Loucy (cell line): ENCODE results near the gene FHAD1.

Source experiments
- H2AFZ ChIP-seq: fragments of 200-600 bp; sonication (generic); 2 replicates; pipeline ENCODE4 v1.6.0; 2016; ENCODE audit warnings: antibody characterized with exemption, mild to moderate bottlenecking, low read length, moderate library complexity
- H3F3A ChIP-seq: fragments of 200-600 bp; 2 replicates; pipeline ENCODE4 v1.6.0; 2016; ENCODE audit warnings: antibody characterized with exemption, low read depth, mild to moderate bottlenecking
- H3K27me3 ChIP-seq: fragments of 200-600 bp; sonication (generic); 2 replicates; pipeline ENCODE4 v1.6.1; 2014; ENCODE audit warnings: low read length, mild to moderate bottlenecking; ENCODE audit not compliant: insufficient read depth, poor library complexity, severe bottlenecking
- H3K36me3 ChIP-seq: fragments of 200-600 bp; sonication (generic); 2 replicates; pipeline ENCODE4 v1.6.1; 2016; ENCODE audit warnings: low read length; ENCODE audit not compliant: insufficient read depth
- H3K4me1 ChIP-seq: fragments of 200-600 bp; sonication (generic); 2 replicates; pipeline ENCODE4 v1.5.1; 2014; ENCODE audit warnings: low read length, mild to moderate bottlenecking; ENCODE audit not compliant: insufficient read depth, poor library complexity, severe bottlenecking
- H3K4me2 ChIP-seq: fragments of 200-600 bp; sonication (generic); 2 replicates; pipeline ENCODE4 v1.6.0; 2014; ENCODE audit warnings: antibody characterized with exemption, low read length, low read depth, mild to moderate bottlenecking; ENCODE audit not compliant: poor library complexity, severe bottlenecking
- H3K4me3 ChIP-seq: fragments of 200-600 bp; sonication (generic); 2 replicates; pipeline ENCODE4 v1.5.1; 2014; ENCODE audit warnings: low read length, mild to moderate bottlenecking, mixed read lengths; ENCODE audit not compliant: poor library complexity, severe bottlenecking
- H3K79me2 ChIP-seq: fragments of 200-600 bp; sonication (generic); 2 replicates; pipeline ENCODE4 v1.6.1; 2014; ENCODE audit warnings: low read length; ENCODE audit not compliant: insufficient read depth
- H3K9ac ChIP-seq: fragments of 200-600 bp; sonication (generic); 2 replicates; pipeline ENCODE4 v1.6.0; 2014; ENCODE audit warnings: mild to moderate bottlenecking, low read depth, low read length, moderate library complexity; ENCODE audit not compliant: poor library complexity, severe bottlenecking
- H3K9me2 ChIP-seq: fragments of 200-600 bp; sonication (generic); replicated peaks from 2 replicates; pipeline ENCODE4 v1.6.1; 2016; ENCODE audit warnings: low read depth, low read length, mixed read lengths
- H3K9me3 ChIP-seq: fragments of 200-600 bp; sonication (generic); 2 replicates; pipeline ENCODE4 v1.6.1; 2014; ENCODE audit warnings: mild to moderate bottlenecking, antibody characterized with exemption, low read length, low read depth; ENCODE audit not compliant: insufficient read depth
- H4K20me1 ChIP-seq: fragments of 200-600 bp; sonication (generic); 2 replicates; pipeline ENCODE4 v1.6.0; 2014; ENCODE audit warnings: antibody characterized with exemption, low read length, mild to moderate bottlenecking; ENCODE audit not compliant: insufficient read depth, poor library complexity, severe bottlenecking
- EZH2phosphoT487 ChIP-seq: fragments of 200-600 bp; IDR thresholded peaks from 2 replicates; pipeline ENCODE4 v1.6.1; 2018; ENCODE audit warnings: antibody characterized with exemption, mild to moderate bottlenecking, moderate library complexity, borderline replicate concordance
- TF ChIP-seq, protein P1 (sequence below): fragments of 200-600 bp; sonication (generic); conservative IDR thresholded peaks from 2 replicates; pipeline ENCODE4 v1.5.1; 2014; ENCODE audit warnings: mild to moderate bottlenecking, antibody characterized with exemption, low read length

The FHAD1 gene

DNA sequence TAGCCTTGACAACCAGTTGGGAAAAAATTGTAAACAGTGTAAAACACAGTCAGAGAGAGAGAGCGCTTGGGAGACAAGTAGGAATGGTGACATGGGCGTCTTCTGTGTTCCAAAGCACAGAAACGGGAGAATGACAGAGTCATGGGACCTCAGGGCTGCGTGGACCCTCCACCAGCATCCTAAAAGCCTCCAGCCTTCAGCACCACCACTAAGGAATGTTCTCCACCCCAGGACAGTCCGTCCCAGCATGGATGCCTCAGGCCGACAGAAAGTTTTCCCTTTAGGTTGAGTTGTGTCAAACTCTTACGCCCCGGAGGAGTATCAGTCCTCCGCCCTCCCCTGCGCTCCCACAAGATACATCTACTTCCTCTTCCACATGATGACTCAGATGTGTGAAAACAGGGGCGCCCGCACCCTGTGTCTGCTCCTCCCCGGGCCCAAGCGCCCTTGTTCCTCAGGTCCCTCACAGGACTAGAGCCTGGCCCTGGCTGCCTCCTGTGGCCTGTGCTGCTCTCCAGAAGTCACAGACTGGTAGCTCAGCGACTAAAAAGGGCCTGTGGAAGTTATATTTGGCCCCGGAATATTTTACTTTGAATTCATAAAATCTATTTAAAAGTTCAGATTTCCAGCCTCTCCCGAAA, 98.8 kb downstream of the FHAD1 start:
- H3K36me3 ChIP-seq, result no peaks in the 10 kb centered on the region
- H3K9me2 ChIP-seq, result no peaks in the 10 kb centered on the region
- no peak overlapping the region for H3K4me2 ChIP-seq
- H2AFZ ChIP-seq, result no peak overlapping the region
- no peak overlapping the region for H3K4me3 ChIP-seq
- TF ChIP-seq, protein P1, sequence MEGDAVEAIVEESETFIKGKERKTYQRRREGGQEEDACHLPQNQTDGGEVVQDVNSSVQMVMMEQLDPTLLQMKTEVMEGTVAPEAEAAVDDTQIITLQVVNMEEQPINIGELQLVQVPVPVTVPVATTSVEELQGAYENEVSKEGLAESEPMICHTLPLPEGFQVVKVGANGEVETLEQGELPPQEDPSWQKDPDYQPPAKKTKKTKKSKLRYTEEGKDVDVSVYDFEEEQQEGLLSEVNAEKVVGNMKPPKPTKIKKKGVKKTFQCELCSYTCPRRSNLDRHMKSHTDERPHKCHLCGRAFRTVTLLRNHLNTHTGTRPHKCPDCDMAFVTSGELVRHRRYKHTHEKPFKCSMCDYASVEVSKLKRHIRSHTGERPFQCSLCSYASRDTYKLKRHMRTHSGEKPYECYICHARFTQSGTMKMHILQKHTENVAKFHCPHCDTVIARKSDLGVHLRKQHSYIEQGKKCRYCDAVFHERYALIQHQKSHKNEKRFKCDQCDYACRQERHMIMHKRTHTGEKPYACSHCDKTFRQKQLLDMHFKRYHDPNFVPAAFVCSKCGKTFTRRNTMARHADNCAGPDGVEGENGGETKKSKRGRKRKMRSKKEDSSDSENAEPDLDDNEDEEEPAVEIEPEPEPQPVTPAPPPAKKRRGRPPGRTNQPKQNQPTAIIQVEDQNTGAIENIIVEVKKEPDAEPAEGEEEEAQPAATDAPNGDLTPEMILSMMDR, result no peak
- TF ChIP-seq EZH2phosphoT487, result no peak
- no peaks in the 10 kb centered on the region for H3F3A ChIP-seq
- H3K79me2 ChIP-seq, result no peaks in the 10 kb centered on the region
- no peaks in the 10 kb centered on the region for H3K9me3 ChIP-seq
- no peak overlapping the region for H3K9ac ChIP-seq
- no peaks in the 10 kb centered on the region for H3K27me3 ChIP-seq
- peaks cover 26% of the 10 kb centered on the region for H3K4me1 ChIP-seq
- H4K20me1 ChIP-seq, result no peaks in the 10 kb centered on the region

DNA sequence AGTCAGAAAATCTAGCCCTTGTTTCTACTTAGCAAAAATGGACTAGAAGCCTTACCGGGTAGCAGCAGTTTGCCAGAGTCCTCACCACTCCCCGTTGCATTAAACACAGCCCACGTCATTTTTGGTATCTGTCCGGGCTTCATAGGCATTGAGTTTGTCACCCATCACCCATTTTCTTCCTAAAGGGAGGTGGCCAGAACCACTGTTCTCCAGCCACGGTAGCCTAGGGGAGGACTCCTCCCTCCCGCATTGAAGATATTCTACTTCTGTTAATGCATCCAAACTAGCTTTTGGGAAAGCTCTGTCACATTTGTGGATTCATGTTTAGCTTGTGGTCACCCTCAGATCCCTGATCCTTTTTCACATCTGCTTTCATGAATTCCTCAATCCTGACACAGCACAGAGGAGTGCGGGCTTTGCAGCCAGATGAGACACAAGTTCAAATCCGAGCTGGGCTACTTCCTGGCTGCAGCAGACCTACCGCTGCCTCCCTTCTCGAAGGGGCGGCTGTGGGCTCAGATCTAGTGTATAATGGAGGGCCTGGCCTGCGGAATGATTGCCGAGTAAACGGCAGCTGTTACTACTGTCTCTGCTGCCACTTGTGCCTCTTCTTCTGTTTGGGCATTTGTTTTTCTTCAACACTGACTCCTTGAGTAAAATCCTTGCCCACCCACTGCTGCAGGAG, 99.5 kb downstream of the FHAD1 start:
- TF ChIP-seq EZH2phosphoT487, result no peak
- TF ChIP-seq, protein P1, result no peak
- H3K4me1 ChIP-seq, result peaks cover 26% of the 10 kb centered on the region
- H3K27me3 ChIP-seq, result no peaks in the 10 kb centered on the region
- no peaks in the 10 kb centered on the region for H3F3A ChIP-seq
- H3K4me2 ChIP-seq, result peak overlapping the region; percentile 16
- no peak overlapping the region for H3K4me3 ChIP-seq
- no peaks in the 10 kb centered on the region for H3K9me3 ChIP-seq
- H4K20me1 ChIP-seq, result no peaks in the 10 kb centered on the region
- peak overlapping the region; percentile 21 for H3K9ac ChIP-seq
- 0 out of 2 replicates have a peak overlapping the region, but pooled peaks have one; percentile 15 for H2AFZ ChIP-seq
- H3K36me3 ChIP-seq, result no peaks in the 10 kb centered on the region
- no peaks in the 10 kb centered on the region for H3K79me2 ChIP-seq
- no peaks in the 10 kb centered on the region for H3K9me2 ChIP-seq

DNA sequence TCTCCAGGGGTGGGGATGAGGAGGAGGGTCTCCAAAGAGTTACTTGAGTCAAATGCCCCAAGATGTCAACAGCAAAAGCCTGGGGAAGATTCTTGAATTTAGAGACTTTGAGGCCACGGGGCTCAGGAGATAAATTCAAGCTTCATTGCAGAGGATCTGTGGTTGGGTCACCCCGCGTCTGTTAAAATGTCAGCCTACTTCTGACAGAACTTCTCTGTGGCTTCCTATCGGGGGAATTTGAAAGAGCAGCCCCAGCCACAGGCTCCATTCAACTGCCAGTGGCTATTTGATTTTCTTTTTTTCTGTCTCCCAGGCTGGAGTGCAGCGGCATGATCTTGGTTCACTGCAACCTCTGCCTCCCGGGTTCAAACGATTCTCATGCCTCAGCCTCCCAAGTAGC, 100.2 kb downstream of the FHAD1 start:
- Histone ChIP-seq H2AFZ (0 out of 2 replicates have a peak overlapping the region, but pooled peaks have one; percentile 15), H3K36me3 (no peaks in the 10 kb centered on the region), H3K9me3 (no peaks in the 10 kb centered on the region), H3K79me2 (no peaks in the 10 kb centered on the region), H3K4me1 (peaks cover 24% of the 10 kb centered on the region), H3K9me2 (no peaks in the 10 kb centered on the region), H3K4me3 (no peak overlapping the region), H3K27me3 (no peaks in the 10 kb centered on the region), H3K9ac (peak overlapping the region; percentile 21), H3K4me2 (peak overlapping the region; percentile 16), H4K20me1 (no peaks in the 10 kb centered on the region), H3F3A (no peaks in the 10 kb centered on the region)
- TF ChIP-seq EZH2phosphoT487, result no peak
- TF ChIP-seq, protein P1, result no peak
